HL-60 (cell line): ENCODE results near the gene CD4.

Experiments
- DNase-seq, 2 experiments: peaks; one replicate each; pipeline ENCODE4 v3.0.0-alpha.2; 2010 to 2020; ENCODE audit warnings: low read depth in 1 of 2, low spot score in 1 of 2
- H3K27ac ChIP-seq: fragments of 250-450 bp; sonication (Bioruptor Pico); replicated peaks from 2 replicates; pipeline ENCODE4 v1.5.1; 2020; ENCODE audit warnings: mild to moderate bottlenecking, moderate library complexity
- H3K27me3 ChIP-seq: fragments of 250-450 bp; sonication (Bioruptor Pico); 2 replicates; pipeline ENCODE4 v1.5.1; 2021; ENCODE audit warnings: mild to moderate bottlenecking, moderate library complexity; ENCODE audit not compliant: insufficient read depth, poor library complexity, severe bottlenecking
- H3K4me3 ChIP-seq: replicated peaks from 2 replicates; pipeline ENCODE4 v1.5.1; 2011; ENCODE audit warnings: mild to moderate bottlenecking, control low read depth, low read length; ENCODE audit not compliant: insufficient read depth
- GABPA ChIP-seq: IDR thresholded peaks from 2 replicates; pipeline ENCODE4 v1.6.1; 2012; ENCODE audit warnings: low read depth
- POLR2AphosphoS5 ChIP-seq: IDR thresholded peaks from 2 replicates; pipeline ENCODE4 v1.6.1; 2012; ENCODE audit warnings: low read depth
- SPI1 ChIP-seq: IDR thresholded peaks from 2 replicates; pipeline ENCODE4 v1.6.1; 2012; ENCODE audit warnings: low read depth, mild to moderate bottlenecking, borderline replicate concordance
- TF ChIP-seq, protein P1 (sequence below): IDR thresholded peaks from one replicate; pipeline ENCODE4 v1.5.1; 2011; ENCODE audit warnings: low read length, control low read depth, inconsistent platforms; ENCODE audit not compliant: insufficient read depth
- TF ChIP-seq, protein P2 (sequence below): IDR thresholded peaks from 2 replicates; pipeline ENCODE4 v1.6.1; 2012; ENCODE audit warnings: low read depth; ENCODE audit not compliant: insufficient replicate concordance

The CD4 gene

DNA sequence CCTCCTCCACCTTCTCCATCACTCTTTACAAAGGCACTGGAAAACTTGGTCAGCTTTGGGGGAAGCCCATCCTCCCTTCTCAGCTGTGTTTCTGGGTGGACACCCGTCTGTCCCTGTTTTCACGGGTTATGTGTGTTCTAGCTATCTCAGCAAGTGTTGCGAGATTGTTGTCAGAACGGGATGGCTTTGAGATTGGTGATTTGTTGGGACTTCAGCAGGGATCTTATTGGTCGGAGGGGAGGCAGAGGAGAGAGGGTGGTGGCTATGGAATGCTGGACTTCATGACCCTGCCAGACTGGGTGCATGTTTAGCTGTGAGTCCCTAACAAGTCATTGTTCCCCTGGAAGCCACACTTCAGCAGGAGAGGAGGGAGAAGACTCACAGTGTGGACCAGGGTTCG, 64.7 kb downstream of the CD4 start:
- Histone ChIP-seq H3K4me3 (no peak overlapping the region), H3K27me3 (no peaks in the 10 kb centered on the region), H3K27ac (no peak overlapping the region)
- DNase-seq: no peak
- TF ChIP-seq, protein P1, sequence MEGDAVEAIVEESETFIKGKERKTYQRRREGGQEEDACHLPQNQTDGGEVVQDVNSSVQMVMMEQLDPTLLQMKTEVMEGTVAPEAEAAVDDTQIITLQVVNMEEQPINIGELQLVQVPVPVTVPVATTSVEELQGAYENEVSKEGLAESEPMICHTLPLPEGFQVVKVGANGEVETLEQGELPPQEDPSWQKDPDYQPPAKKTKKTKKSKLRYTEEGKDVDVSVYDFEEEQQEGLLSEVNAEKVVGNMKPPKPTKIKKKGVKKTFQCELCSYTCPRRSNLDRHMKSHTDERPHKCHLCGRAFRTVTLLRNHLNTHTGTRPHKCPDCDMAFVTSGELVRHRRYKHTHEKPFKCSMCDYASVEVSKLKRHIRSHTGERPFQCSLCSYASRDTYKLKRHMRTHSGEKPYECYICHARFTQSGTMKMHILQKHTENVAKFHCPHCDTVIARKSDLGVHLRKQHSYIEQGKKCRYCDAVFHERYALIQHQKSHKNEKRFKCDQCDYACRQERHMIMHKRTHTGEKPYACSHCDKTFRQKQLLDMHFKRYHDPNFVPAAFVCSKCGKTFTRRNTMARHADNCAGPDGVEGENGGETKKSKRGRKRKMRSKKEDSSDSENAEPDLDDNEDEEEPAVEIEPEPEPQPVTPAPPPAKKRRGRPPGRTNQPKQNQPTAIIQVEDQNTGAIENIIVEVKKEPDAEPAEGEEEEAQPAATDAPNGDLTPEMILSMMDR: no peak

DNA sequence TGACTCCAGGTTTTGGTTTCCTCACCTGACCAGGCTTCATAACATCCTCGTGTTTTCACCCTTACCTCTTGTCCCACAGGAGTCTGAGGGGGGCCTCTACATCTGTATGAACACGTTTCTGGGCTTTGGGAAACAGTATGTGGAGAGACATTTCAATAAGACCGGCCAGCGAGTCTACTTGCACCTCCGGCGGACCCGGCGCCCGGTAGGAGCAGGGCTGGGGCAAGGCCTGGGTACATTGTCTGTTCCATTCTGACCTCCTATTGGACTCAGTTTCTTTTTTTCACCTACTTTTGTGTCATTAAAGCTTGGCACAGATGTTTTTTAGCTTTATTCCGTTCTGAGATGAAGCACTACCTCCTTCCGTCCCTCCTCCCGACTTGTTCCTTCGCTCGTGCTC, 66.0 kb downstream of the CD4 start:
- Histone ChIP-seq H3K27ac (no peak overlapping the region), H3K27me3 (no peaks in the 10 kb centered on the region), H3K4me3 (no peak overlapping the region)
- no peak for DNase-seq
- TF ChIP-seq, protein P1: no peak
- no peak for TF ChIP-seq GABPA
- TF ChIP-seq, protein P2, sequence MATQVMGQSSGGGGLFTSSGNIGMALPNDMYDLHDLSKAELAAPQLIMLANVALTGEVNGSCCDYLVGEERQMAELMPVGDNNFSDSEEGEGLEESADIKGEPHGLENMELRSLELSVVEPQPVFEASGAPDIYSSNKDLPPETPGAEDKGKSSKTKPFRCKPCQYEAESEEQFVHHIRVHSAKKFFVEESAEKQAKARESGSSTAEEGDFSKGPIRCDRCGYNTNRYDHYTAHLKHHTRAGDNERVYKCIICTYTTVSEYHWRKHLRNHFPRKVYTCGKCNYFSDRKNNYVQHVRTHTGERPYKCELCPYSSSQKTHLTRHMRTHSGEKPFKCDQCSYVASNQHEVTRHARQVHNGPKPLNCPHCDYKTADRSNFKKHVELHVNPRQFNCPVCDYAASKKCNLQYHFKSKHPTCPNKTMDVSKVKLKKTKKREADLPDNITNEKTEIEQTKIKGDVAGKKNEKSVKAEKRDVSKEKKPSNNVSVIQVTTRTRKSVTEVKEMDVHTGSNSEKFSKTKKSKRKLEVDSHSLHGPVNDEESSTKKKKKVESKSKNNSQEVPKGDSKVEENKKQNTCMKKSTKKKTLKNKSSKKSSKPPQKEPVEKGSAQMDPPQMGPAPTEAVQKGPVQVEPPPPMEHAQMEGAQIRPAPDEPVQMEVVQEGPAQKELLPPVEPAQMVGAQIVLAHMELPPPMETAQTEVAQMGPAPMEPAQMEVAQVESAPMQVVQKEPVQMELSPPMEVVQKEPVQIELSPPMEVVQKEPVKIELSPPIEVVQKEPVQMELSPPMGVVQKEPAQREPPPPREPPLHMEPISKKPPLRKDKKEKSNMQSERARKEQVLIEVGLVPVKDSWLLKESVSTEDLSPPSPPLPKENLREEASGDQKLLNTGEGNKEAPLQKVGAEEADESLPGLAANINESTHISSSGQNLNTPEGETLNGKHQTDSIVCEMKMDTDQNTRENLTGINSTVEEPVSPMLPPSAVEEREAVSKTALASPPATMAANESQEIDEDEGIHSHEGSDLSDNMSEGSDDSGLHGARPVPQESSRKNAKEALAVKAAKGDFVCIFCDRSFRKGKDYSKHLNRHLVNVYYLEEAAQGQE: no peak
- no peak for TF ChIP-seq SPI1
- TF ChIP-seq POLR2AphosphoS5: no peak

DNA sequence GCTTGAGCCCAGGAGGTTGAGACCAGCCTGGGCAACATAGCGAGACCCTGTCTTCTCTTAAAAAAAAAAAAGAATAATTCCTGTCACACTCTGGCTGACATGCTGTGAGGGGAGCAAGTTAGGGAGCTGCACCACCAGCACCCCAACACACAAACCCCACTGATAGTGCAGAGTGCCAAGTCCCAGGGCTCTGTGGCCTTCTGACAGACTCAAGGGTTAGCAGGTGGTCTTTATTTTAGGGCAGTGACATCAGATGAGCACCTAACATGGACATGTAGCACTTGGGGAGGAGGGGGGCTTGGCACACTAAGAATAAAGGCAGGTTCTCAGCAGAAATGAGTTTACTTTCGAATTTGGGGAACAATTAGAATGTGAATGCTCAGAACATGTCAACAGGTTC, 69.5 kb downstream of the CD4 start:
- TF ChIP-seq SPI1 (no peak), POLR2AphosphoS5 (no peak), GABPA (no peak)
- TF ChIP-seq, protein P2: no peak
- TF ChIP-seq, protein P1: no peak
- no peaks in the 10 kb centered on the region for H3K27me3 ChIP-seq
- no peak overlapping the region for H3K4me3 ChIP-seq
- no peak overlapping the region for H3K27ac ChIP-seq
- DNase-seq: no peak

DNA sequence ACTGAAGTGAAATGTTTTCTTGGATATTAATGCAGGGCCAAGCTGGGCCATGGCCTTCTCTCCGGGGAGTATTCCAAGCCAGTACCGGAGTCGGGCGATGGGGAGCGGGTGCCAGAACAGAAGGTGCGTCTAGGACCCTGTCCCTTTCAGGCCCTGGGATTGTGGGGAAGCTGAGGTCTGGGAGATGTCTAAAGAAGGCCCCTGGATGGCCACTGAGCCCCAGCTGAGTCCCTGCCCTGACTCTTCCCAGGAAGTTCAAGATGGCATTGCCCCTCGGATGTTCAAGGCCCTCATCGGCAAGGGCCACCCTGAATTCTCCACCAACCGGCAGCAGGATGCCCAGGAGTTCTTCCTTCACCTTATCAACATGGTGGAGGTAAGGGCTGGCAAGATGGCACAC, 70.8 kb downstream of the CD4 start:
- Histone ChIP-seq H3K4me3 (no peak overlapping the region), H3K27ac (no peak overlapping the region), H3K27me3 (no peaks in the 10 kb centered on the region)
- TF ChIP-seq POLR2AphosphoS5 (no peak), SPI1 (no peak), GABPA (no peak)
- TF ChIP-seq, protein P2: no peak
- DNase-seq: no peak
